ENCODE measurements around the gene COL4A1. TPM values are rescaled to one million over a fixed set of nuclear protein-coding genes. Genes with fewer than 3 reads are reported as not detected.
A peak's percentile ranks its signal among the peaks of the same experiment; 100 is the strongest.

Gene COL4A1
- total and polyA plus RNA-seq, 2 experiments from 2014 or later, result 184 to 519 TPM

- peaks cover 9% of the 10 kb centered on the region for H3K79me2 ChIP-seq (ENCODE audit: insufficient read depth)
- TF ChIP-seq EZH2phosphoT487 (IDR thresholded peaks at IDR 0.05; ENCODE audit: insufficient read depth, low read depth) (no peak), EZH2 (IDR thresholded peaks at IDR 0.05; ENCODE audit: insufficient read depth, poor library complexity, severe bottlenecking) (no peak)
- H3K4me2 ChIP-seq (ENCODE audit: unreplicated experiment), result no peak overlapping the region
- no peak overlapping the region for H2AFZ ChIP-seq
- 95 to 96% methylated on average over 16 of the region's 16 CpGs for WGBS, 2 experiments (ENCODE audit: low coverage in 1 of 2, low lambda C conversion rate in 2 of 2, missing lambda C conversion rate in 2 of 2)
- peaks cover 28% of the 10 kb centered on the region for H3F3A ChIP-seq (ENCODE audit: insufficient read depth)
- H3K4me1 ChIP-seq (ENCODE audit: insufficient read depth), result peaks cover 25% of the 10 kb centered on the region
- no peaks in the 10 kb centered on the region for H3K9me3 ChIP-seq (ENCODE audit: low read depth)
- no peak overlapping the region for H3K4me3 ChIP-seq
- H3K9me2 ChIP-seq (ENCODE audit: insufficient read depth), result no peaks in the 10 kb centered on the region
- no peak overlapping the region for H3K27ac ChIP-seq
- in situ Hi-C loops (cut with MboI), result no loop called here
- no peaks in the 10 kb centered on the region for H3K36me3 ChIP-seq (ENCODE audit: low read depth)
- no peak for DNase-seq
- H3K27me3 ChIP-seq (replicated peaks; ENCODE audit: insufficient read depth), result no peaks in the 10 kb centered on the region
- H3K9ac ChIP-seq, result no peak overlapping the region
- H4K20me1 ChIP-seq (ENCODE audit: insufficient read depth), result no peaks in the 10 kb centered on the region
These were observed 36.4 kb upstream of the COL4A1 start for GRCh38 chr13:110343241-110343865.

- no peak for DNase-seq
- peaks cover 22% of the 10 kb centered on the region for H3F3A ChIP-seq (ENCODE audit: insufficient read depth)
- H3K36me3 ChIP-seq (ENCODE audit: low read depth), result no peaks in the 10 kb centered on the region
- H2AFZ ChIP-seq, result no peak overlapping the region
- H3K27me3 ChIP-seq (replicated peaks; ENCODE audit: insufficient read depth), result no peaks in the 10 kb centered on the region
- 93 to 94% methylated on average over 9 of the region's 9 CpGs for WGBS, 2 experiments (ENCODE audit: low coverage in 1 of 2, low lambda C conversion rate in 2 of 2, missing lambda C conversion rate in 2 of 2)
- no peak overlapping the region for H3K9ac ChIP-seq
- TF ChIP-seq EZH2phosphoT487 (IDR thresholded peaks at IDR 0.05; ENCODE audit: insufficient read depth, low read depth) (no peak), EZH2 (IDR thresholded peaks at IDR 0.05; ENCODE audit: insufficient read depth, poor library complexity, severe bottlenecking) (no peak)
- H3K79me2 ChIP-seq (ENCODE audit: insufficient read depth), result peaks cover 15% of the 10 kb centered on the region
- no peaks in the 10 kb centered on the region for H3K9me3 ChIP-seq (ENCODE audit: low read depth)
- H4K20me1 ChIP-seq (ENCODE audit: insufficient read depth), result no peaks in the 10 kb centered on the region
- H3K27ac ChIP-seq, result no peak overlapping the region
- no peak overlapping the region for H3K4me2 ChIP-seq (ENCODE audit: unreplicated experiment)
- no peak overlapping the region for H3K4me3 ChIP-seq
- in situ Hi-C loops (cut with MboI), result no loop called here
- H3K9me2 ChIP-seq (ENCODE audit: insufficient read depth), result no peaks in the 10 kb centered on the region
- peaks cover 23% of the 10 kb centered on the region for H3K4me1 ChIP-seq (ENCODE audit: insufficient read depth)
These were observed 35.5 kb upstream of the COL4A1 start for GRCh38 chr13:110342474-110342873.

- no peak for DNase-seq
- WGBS, 2 experiments (ENCODE audit: low coverage in 1 of 2, low lambda C conversion rate in 2 of 2, missing lambda C conversion rate in 2 of 2), result 86 to 89% methylated on average over 14 of the region's 14 CpGs
- H3K4me2 ChIP-seq (ENCODE audit: unreplicated experiment), result no peak overlapping the region
- no peaks in the 10 kb centered on the region for H3K9me2 ChIP-seq (ENCODE audit: insufficient read depth)
- H3K79me2 ChIP-seq (ENCODE audit: insufficient read depth), result peaks cover 23% of the 10 kb centered on the region
- H3K27ac ChIP-seq, result peak overlapping the region; percentile 63
- H3K4me1 ChIP-seq (ENCODE audit: insufficient read depth), result peaks cover 15% of the 10 kb centered on the region
- no peaks in the 10 kb centered on the region for H3K9me3 ChIP-seq (ENCODE audit: low read depth)
- peak overlapping the region; percentile 40 for H3K9ac ChIP-seq
- in situ Hi-C loops (cut with MboI), result no loop called here
- no peaks in the 10 kb centered on the region for H3K27me3 ChIP-seq (replicated peaks; ENCODE audit: insufficient read depth)
- peaks cover 21% of the 10 kb centered on the region for H3F3A ChIP-seq (ENCODE audit: insufficient read depth)
- no peaks in the 10 kb centered on the region for H3K36me3 ChIP-seq (ENCODE audit: low read depth)
- H3K4me3 ChIP-seq, result no peak overlapping the region
- H4K20me1 ChIP-seq (ENCODE audit: insufficient read depth), result no peaks in the 10 kb centered on the region
- TF ChIP-seq EZH2 (IDR thresholded peaks at IDR 0.05; ENCODE audit: insufficient read depth, poor library complexity, severe bottlenecking), result no peak
- no peak for TF ChIP-seq EZH2phosphoT487 (IDR thresholded peaks at IDR 0.05; ENCODE audit: insufficient read depth, low read depth)
- peak overlapping the region; percentile 38; the same call in 1 of the 2 replicates for H2AFZ ChIP-seq
These were observed 34.7 kb upstream of the COL4A1 start for GRCh38 chr13:110341445-110342244.

GRCh38 chr13:110340812-110341444 lies 34.0 kb upstream of the COL4A1 start:
- peaks cover 15% of the 10 kb centered on the region for H3K4me1 ChIP-seq (ENCODE audit: insufficient read depth)
- peak overlapping the region; percentile 46 for H3K4me2 ChIP-seq (ENCODE audit: unreplicated experiment)
- H3K79me2 ChIP-seq (ENCODE audit: insufficient read depth), result peaks cover 24% of the 10 kb centered on the region

More at GRCh38 chr13:110340812-110341444, 34.0 kb upstream of the COL4A1 start:
- H2AFZ ChIP-seq, result peak overlapping the region; percentile 38; the same call in 1 of the 2 replicates
- H3K36me3 ChIP-seq (ENCODE audit: low read depth), result no peaks in the 10 kb centered on the region
- no peaks in the 10 kb centered on the region for H3K9me2 ChIP-seq (ENCODE audit: insufficient read depth)
- no peaks in the 10 kb centered on the region for H4K20me1 ChIP-seq (ENCODE audit: insufficient read depth)
- in situ Hi-C loops (cut with MboI), result no loop called here
- H3F3A ChIP-seq (ENCODE audit: insufficient read depth), result peaks cover 21% of the 10 kb centered on the region
- WGBS, 2 experiments (ENCODE audit: low coverage in 1 of 2, low lambda C conversion rate in 2 of 2, missing lambda C conversion rate in 2 of 2), result 39 to 56% methylated on average over 24 of the region's 24 CpGs
- peak overlapping the region; percentile 40 for H3K9ac ChIP-seq
- TF ChIP-seq EZH2phosphoT487 (IDR thresholded peaks at IDR 0.05; ENCODE audit: insufficient read depth, low read depth), result no peak
- TF ChIP-seq EZH2 (IDR thresholded peaks at IDR 0.05; ENCODE audit: insufficient read depth, poor library complexity, severe bottlenecking), result no peak
- peak overlapping the region; percentile 63 for H3K27ac ChIP-seq
- 0 out of 2 replicates have a peak overlapping the region, but pooled peaks have one; percentile 15 for H3K4me3 ChIP-seq
- DNase-seq, result peak; percentile 65
- H3K27me3 ChIP-seq (replicated peaks; ENCODE audit: insufficient read depth), result no peaks in the 10 kb centered on the region
- H3K9me3 ChIP-seq (ENCODE audit: low read depth), result no peaks in the 10 kb centered on the region

Measured in GM23248 (cell line).